Measurements from ENCODE around the gene OSTM1. TPM values are rescaled to one million over a fixed set of nuclear protein-coding genes. Genes with fewer than 3 reads are reported as not detected.
"Not testable (repeated sequence)": the region's sequence is repeated elsewhere in the genome, so short reads cannot be mapped to it uniquely, and the experiment has no call there.

Gene OSTM1
- total and polyA plus RNA-seq, 2 experiments from 2014 or later: 27.0 to 29.3 TPM

GRCh38 chr6:108020472-108021116 lies 53.9 kb downstream of the OSTM1 start:
- no peak for DNase-seq
- H4K20me1 ChIP-seq (ENCODE audit: insufficient read depth): no peaks in the 10 kb centered on the region

GRCh38 chr6:108016283-108016682 lies 58.3 kb downstream of the OSTM1 start:
- H3K27ac ChIP-seq; DNase-seq; H3K9ac ChIP-seq; H3K9me2 ChIP-seq (ENCODE audit: insufficient read depth); H3K4me1 ChIP-seq (ENCODE audit: insufficient read depth); in situ Hi-C loops (cut with MboI); H3K9me3 ChIP-seq (ENCODE audit: low read depth); H3K4me2 ChIP-seq (ENCODE audit: unreplicated experiment); H3F3A ChIP-seq (ENCODE audit: insufficient read depth); H3K4me3 ChIP-seq; H2AFZ ChIP-seq; H3K36me3 ChIP-seq (ENCODE audit: low read depth); H3K79me2 ChIP-seq (ENCODE audit: insufficient read depth); H3K27me3 ChIP-seq (replicated peaks; ENCODE audit: insufficient read depth); H4K20me1 ChIP-seq (ENCODE audit: insufficient read depth): not testable (repeated sequence)
- WGBS, 2 experiments (ENCODE audit: low coverage in 1 of 2, low lambda C conversion rate in 2 of 2, missing lambda C conversion rate in 2 of 2): 75 to 78% methylated on average over 6 of the region's 6 CpGs

More at GRCh38 chr6:108020472-108021116, 53.9 kb downstream of the OSTM1 start:
- in situ Hi-C loops (cut with MboI): no loop called here
- Histone ChIP-seq H2AFZ (no peak overlapping the region), H3K27ac (no peak overlapping the region), H3K27me3 (replicated peaks; ENCODE audit: insufficient read depth) (no peaks in the 10 kb centered on the region), H3K9ac (no peak overlapping the region), H3K9me3 (ENCODE audit: low read depth) (no peaks in the 10 kb centered on the region), H3K79me2 (ENCODE audit: insufficient read depth) (no peaks in the 10 kb centered on the region), H3K4me1 (ENCODE audit: insufficient read depth) (no peaks in the 10 kb centered on the region), H3K36me3 (ENCODE audit: low read depth) (no peaks in the 10 kb centered on the region), H3F3A (ENCODE audit: insufficient read depth) (no peaks in the 10 kb centered on the region), H3K4me3 (no peak overlapping the region), H3K9me2 (ENCODE audit: insufficient read depth) (no peaks in the 10 kb centered on the region), H3K4me2 (ENCODE audit: unreplicated experiment) (no peak overlapping the region)
- TF ChIP-seq EZH2phosphoT487 (IDR thresholded peaks at IDR 0.05; ENCODE audit: insufficient read depth, low read depth): no peak
- no peak for TF ChIP-seq EZH2 (IDR thresholded peaks at IDR 0.05; ENCODE audit: insufficient read depth, poor library complexity, severe bottlenecking)
- WGBS, 2 experiments (ENCODE audit: low coverage in 1 of 2, low lambda C conversion rate in 2 of 2, missing lambda C conversion rate in 2 of 2): 92 to 98% methylated on average over 6 of the region's 6 CpGs

DNA sequence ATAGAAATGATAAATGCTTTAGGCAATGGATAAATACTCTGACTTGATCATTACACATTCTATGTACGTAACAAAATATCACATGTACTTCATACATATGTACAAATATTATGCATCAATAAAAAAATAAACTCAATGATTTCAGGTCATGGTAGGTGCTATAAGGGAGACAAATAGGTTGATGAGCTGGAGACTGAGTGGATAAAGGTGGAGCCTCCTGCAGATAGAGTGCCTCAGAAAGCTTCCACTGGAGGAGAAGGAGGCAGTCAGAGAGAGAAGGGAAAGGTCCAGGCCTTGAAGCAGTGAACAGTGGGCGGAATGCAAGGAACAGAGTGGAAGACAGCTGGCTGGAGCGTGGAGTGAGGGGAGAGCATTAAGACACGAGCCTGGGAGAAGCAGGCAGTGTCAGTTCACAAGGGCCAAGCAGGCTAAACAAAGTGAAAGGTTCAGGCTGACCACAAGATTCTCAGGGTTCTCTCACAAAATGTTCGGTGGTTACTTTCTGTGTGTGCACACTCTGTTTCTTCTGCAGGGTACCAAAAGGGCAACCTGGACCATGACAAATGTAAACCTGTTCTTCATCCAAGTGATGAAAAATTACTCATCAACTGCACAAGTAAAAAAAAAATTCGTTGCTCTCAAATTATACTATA lies 60.6 kb downstream of the OSTM1 start:
- Histone ChIP-seq H3K9ac (no peak overlapping the region), H3K4me1 (ENCODE audit: insufficient read depth) (no peaks in the 10 kb centered on the region), H3K4me2 (ENCODE audit: unreplicated experiment) (no peak overlapping the region), H3K4me3 (no peak overlapping the region), H3K27ac (no peak overlapping the region), H4K20me1 (ENCODE audit: insufficient read depth) (no peaks in the 10 kb centered on the region), H3F3A (ENCODE audit: insufficient read depth) (no peaks in the 10 kb centered on the region), H3K79me2 (ENCODE audit: insufficient read depth) (no peaks in the 10 kb centered on the region), H3K9me2 (ENCODE audit: insufficient read depth) (no peaks in the 10 kb centered on the region), H3K9me3 (ENCODE audit: low read depth) (no peaks in the 10 kb centered on the region), H2AFZ (no peak overlapping the region), H3K36me3 (ENCODE audit: low read depth) (no peaks in the 10 kb centered on the region), H3K27me3 (replicated peaks; ENCODE audit: insufficient read depth) (no peaks in the 10 kb centered on the region)
- in situ Hi-C loops (cut with MboI): no loop called here
- WGBS, 2 experiments (ENCODE audit: low coverage in 1 of 2, low lambda C conversion rate in 2 of 2, missing lambda C conversion rate in 2 of 2): 52 to 55% methylated on average over 6 of the region's 6 CpGs
- no peak for TF ChIP-seq EZH2 (IDR thresholded peaks at IDR 0.05; ENCODE audit: insufficient read depth, poor library complexity, severe bottlenecking)
- no peak for TF ChIP-seq EZH2phosphoT487 (IDR thresholded peaks at IDR 0.05; ENCODE audit: insufficient read depth, low read depth)
- DNase-seq: no peak

- no peaks in the 10 kb centered on the region for H3K36me3 ChIP-seq (ENCODE audit: low read depth)
- H3K9me3 ChIP-seq (ENCODE audit: low read depth): no peaks in the 10 kb centered on the region
- no peak overlapping the region for H2AFZ ChIP-seq
- H3K9ac ChIP-seq: no peak overlapping the region
- no peaks in the 10 kb centered on the region for H3K4me1 ChIP-seq (ENCODE audit: insufficient read depth)
- no peak for DNase-seq
- in situ Hi-C loops (cut with MboI): no loop called here
- TF ChIP-seq EZH2phosphoT487 (IDR thresholded peaks at IDR 0.05; ENCODE audit: insufficient read depth, low read depth): no peak
- TF ChIP-seq EZH2 (IDR thresholded peaks at IDR 0.05; ENCODE audit: insufficient read depth, poor library complexity, severe bottlenecking): no peak
- H4K20me1 ChIP-seq (ENCODE audit: insufficient read depth): no peaks in the 10 kb centered on the region
- no peaks in the 10 kb centered on the region for H3K27me3 ChIP-seq (replicated peaks; ENCODE audit: insufficient read depth)
- H3K4me3 ChIP-seq: no peak overlapping the region
- H3F3A ChIP-seq (ENCODE audit: insufficient read depth): no peaks in the 10 kb centered on the region
- no peaks in the 10 kb centered on the region for H3K9me2 ChIP-seq (ENCODE audit: insufficient read depth)
- no peaks in the 10 kb centered on the region for H3K79me2 ChIP-seq (ENCODE audit: insufficient read depth)
- H3K4me2 ChIP-seq (ENCODE audit: unreplicated experiment): no peak overlapping the region
- H3K27ac ChIP-seq: no peak overlapping the region
Observed at GRCh38 chr6:108009894-108010293, 64.6 kb downstream of the OSTM1 start.

DNA sequence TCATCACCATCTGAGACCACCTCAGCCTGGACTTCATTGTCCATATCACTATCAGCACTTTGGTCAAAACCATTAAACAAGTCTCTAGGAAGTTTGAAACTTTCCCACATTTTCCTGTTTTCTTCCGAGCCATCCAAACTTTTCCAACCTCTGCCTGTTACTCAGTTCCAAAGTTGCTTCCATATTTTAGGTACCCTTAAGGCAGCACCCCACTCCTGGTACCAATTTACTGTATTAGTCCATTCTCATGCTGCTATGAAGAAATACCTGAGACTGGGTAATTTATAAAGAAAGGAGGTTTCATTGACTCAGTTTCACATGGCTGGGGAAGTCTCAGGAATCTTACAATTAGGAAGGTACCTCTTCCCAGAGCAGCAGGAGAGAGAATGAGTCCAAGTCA lies 65.3 kb downstream of the OSTM1 start:
- H3K4me1 ChIP-seq (ENCODE audit: insufficient read depth); H3K9me3 ChIP-seq (ENCODE audit: low read depth); H3K36me3 ChIP-seq (ENCODE audit: low read depth); DNase-seq; H3K9ac ChIP-seq; H3K4me3 ChIP-seq; H4K20me1 ChIP-seq (ENCODE audit: insufficient read depth); H3K79me2 ChIP-seq (ENCODE audit: insufficient read depth); H3K27ac ChIP-seq; H3F3A ChIP-seq (ENCODE audit: insufficient read depth); H3K27me3 ChIP-seq (replicated peaks; ENCODE audit: insufficient read depth); H3K9me2 ChIP-seq (ENCODE audit: insufficient read depth); in situ Hi-C loops (cut with MboI); H3K4me2 ChIP-seq (ENCODE audit: unreplicated experiment); H2AFZ ChIP-seq: not testable (repeated sequence)
- WGBS, 2 experiments (ENCODE audit: low coverage in 1 of 2, low lambda C conversion rate in 2 of 2, missing lambda C conversion rate in 2 of 2): 50 to 76% methylated on average over 1 of the region's 1 CpG

All from GM23248 (cell line).